ENCODE results near the gene SLC24A3.

The SLC24A3 gene

GRCh38 chr20:19269737-19270340 is 57.4 kb downstream of the SLC24A3 start:
- no peak for DNase-seq (ENCODE audit: extremely low read depth in 1 of 2, low read depth in 1 of 2)

GRCh38 chr20:19271879-19272651 is 59.6 kb downstream of the SLC24A3 start:
- no peak for DNase-seq (ENCODE audit: extremely low read depth in 1 of 2, low read depth in 1 of 2)

GRCh38 chr20:19272976-19273654 is 60.7 kb downstream of the SLC24A3 start:
- no peak for DNase-seq (ENCODE audit: extremely low read depth in 1 of 2, low read depth in 1 of 2)

DNA sequence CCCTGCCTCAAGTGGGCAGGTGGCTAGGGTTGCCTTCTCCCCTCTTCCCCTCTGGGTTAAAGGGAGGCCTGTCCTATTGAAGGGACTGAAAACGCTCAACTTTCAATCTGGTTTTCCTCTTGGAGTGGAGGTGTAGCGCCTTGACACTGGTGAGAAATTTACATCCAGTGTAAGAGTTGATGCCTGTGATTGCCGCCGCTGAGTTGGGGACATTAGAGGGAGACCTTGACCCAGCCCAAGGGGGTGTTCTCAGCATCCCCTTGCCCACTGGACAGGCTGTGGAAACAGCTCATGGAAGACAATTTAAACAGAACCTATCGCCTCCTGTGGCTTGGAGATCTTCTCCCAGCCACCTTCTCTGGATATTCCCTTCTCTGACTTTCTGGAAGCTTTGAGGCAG is 61.6 kb downstream of the SLC24A3 start:
- DNase-seq (ENCODE audit: extremely low read depth in 1 of 2, low read depth in 1 of 2) = no peak

DNA sequence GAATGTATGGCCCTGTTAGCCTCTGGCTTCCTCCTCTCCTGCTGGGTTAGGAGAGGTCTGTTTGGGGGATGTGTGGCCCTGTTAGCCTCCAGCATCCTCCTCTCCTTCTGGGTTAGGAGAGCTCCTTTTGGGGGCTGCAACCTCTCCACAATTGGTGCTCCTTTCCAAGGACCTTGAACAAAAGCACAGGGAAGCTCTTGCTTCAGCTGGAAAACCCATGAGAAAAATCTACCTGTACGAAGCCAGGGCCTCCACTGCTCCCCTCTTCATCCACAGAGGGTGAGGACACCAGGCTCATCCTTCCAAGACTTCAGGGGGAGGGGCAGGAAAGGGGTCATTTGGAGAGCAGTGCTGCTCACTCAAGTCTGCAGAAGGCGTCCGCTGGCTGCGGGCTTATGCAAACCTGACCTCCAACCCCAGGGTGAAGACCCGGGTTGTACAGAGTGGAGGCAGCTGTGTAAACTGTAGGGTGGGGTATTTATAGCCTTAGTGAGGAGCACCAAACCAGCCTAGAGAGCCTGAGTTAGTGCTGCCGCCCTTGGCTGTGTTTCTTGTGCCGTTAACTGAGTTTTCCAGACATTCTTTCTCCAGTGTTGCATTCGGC is 62.1 kb downstream of the SLC24A3 start:
- no peak for DNase-seq (ENCODE audit: extremely low read depth in 1 of 2, low read depth in 1 of 2)

GRCh38 chr20:19275038-19275629 is 62.7 kb downstream of the SLC24A3 start:
- no peak for DNase-seq (ENCODE audit: extremely low read depth in 1 of 2, low read depth in 1 of 2)

GRCh38 chr20:19275630-19276071 is 63.2 kb downstream of the SLC24A3 start:
- no peak for DNase-seq (ENCODE audit: extremely low read depth in 1 of 2, low read depth in 1 of 2)

DNA sequence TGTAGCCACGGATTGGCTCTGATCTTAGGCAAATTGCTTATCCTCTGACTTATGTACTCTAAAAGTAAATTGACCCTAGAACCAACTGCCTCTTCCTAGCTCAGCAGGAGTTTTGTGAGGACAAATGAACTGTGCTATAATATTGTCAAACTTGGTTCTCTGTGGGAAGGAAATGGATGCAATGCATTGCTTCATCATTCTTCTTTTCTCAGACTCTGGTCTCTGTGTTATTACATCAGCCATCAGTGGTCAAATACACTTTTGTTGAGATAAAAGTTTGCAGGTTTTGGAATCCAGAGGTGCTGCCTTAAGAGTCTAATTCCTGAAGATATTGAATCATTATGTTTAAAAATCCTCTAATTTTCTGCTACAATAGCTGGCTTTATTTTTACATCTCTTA is 64.9 kb downstream of the SLC24A3 start:
- DNase-seq (ENCODE audit: extremely low read depth in 1 of 2, low read depth in 1 of 2) = no peak

DNA sequence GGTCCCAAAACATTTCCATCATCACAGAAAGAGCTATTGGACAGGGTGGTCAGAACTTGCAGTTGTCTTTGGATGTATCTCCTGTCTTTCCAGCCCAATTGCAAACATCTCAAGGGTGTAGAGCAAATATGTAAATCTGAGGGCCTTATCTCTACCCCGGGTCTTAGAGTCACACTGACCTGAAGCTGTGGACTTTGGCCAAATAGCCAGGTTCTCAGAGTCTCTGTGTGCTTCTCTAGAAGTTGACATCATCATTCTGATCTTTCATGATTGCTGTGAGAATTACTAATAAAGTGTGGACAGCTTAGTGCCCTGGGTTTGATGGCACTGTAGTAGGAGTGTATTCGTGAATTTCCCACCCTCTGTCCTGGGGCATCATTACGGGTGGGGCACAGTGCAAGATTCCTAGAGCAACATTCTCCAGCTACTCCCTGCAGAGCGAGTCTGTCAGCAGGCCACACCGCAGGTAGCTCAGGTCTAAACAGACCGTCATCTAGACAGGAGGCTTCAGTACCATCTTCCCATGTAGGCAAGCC is 71.1 kb downstream of the SLC24A3 start:
- no peak for DNase-seq (ENCODE audit: extremely low read depth in 1 of 2, low read depth in 1 of 2)

GRCh38 chr20:19284400-19285178 is 72.1 kb downstream of the SLC24A3 start:
- no peak for DNase-seq (ENCODE audit: extremely low read depth in 1 of 2, low read depth in 1 of 2)

- no peak for DNase-seq (ENCODE audit: extremely low read depth in 1 of 2, low read depth in 1 of 2)
Measured at GRCh38 chr20:19285436-19285835, 73.0 kb downstream of the SLC24A3 start.

DNA sequence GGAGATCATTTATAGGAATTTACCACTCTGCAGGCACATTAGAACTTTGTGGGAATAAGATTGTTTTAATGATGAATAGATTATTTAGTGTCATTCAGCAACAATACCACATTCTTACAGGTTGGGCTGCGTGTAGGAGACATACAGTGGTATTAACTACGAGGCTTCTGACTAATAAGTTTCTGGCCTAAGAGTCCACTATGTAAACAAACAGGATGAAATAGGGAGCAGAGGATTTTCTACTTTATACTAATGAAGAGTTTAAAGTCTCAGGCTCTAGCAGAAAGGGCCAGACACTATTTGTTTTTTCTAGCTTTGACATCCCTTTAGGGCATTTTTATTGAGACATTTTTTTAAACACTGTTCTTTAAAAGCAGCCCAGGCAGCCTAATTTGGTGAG is 75.6 kb downstream of the SLC24A3 start:
- DNase-seq (ENCODE audit: extremely low read depth in 1 of 2, low read depth in 1 of 2) = no peak

DNA sequence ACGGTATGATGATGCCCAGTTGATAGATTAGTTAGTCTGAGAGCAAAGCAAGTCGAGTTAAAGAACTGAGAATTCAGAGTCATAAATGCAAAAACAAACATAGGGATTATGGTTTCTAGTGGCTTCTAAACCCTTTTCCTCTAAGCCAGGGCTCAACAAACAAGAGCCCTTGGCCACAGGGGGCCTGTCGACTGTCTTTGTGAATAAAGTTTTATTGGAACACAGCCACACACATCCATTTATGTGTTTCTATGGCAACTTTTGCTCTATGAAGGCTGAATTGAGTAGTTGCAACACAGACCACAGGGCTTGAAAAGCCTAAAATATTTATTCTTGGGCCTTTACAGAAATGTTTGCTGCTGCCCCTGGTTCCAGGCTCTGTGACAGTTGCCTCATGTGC is 76.2 kb downstream of the SLC24A3 start:
- no peak for DNase-seq (ENCODE audit: extremely low read depth in 1 of 2, low read depth in 1 of 2)

DNA sequence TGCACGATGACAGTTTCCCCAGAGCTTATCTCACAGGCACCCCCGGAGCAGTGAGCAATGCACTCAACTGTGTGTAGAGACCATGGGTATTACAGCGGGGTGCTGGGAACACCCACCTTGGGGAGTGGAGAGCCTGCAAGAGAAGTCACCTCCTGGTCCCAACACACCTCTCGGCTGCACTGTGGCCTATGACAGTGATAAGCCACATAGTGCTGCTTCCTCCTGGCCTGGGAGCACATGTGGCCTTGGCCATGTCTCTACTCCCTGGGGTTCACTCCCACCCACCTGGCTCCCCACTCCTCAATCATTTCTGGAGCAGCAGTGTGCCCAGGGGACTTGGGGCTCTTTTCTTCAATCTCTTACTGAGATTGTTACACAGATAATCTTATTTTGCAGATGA is 77.0 kb downstream of the SLC24A3 start:
- no peak for DNase-seq (ENCODE audit: extremely low read depth in 1 of 2, low read depth in 1 of 2)

DNA sequence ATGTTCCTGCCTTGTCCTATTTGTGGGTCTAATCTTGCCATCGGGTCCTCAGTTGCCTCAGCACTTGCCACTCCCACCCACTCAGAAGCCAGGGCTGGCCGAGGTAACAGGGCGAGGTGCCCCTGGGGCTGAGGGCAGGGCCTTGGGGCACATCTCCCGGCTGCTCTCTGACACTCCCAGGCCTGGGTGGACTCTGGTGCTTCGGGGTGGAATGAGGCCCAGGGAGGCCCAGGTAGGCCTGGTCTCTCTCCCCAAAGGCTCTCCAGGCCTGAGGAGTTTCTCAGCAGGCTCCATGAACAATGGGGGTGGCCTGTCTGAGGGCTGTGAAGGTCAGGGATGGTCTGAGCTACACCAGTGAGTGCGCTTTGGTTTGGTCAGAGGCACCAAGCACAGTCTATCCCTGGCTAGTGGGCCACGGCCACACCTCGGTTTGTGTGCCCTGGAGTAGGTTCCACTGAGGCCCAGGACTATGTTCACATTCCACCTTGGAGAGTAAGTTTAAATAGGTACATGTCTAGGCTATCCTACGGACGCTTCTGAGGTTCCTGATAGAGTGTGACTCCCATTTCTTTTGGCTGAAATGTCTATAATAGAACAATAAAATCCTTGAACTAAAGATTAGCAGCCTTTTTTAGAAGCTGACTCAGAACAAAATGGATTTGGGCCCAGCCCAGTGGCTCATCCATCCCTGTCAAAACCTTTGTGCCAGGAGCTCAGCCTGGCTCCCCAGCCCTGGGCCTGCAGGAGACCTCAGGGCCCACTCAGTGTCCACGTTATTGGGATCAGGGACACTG is 78.8 kb downstream of the SLC24A3 start:
- DNase-seq (ENCODE audit: extremely low read depth in 1 of 2, low read depth in 1 of 2) = no peak

DNA sequence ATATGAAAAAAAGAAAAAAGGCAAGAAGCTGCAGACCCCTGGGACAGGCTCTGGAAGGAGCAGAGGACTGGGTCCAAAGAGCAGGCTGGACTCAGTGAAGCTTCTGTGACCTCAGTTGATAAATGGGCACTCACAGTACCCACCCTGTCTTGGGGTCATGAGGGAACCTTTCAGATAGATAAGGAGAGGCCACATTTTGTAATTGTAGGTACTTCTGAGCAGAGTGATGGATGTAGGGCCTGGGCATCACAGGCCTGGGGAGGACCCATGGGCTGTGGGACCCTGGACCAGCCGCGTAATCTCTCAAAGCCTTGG is 79.3 kb downstream of the SLC24A3 start:
- DNase-seq (ENCODE audit: extremely low read depth in 1 of 2, low read depth in 1 of 2) = no peak

GRCh38 chr20:19292254-19292653 is 79.8 kb downstream of the SLC24A3 start:
- DNase-seq (ENCODE audit: extremely low read depth in 1 of 2, low read depth in 1 of 2) = no peak

- DNase-seq (ENCODE audit: extremely low read depth in 1 of 2, low read depth in 1 of 2) = no peak
Measured at GRCh38 chr20:19295076-19295475, 82.6 kb downstream of the SLC24A3 start.

GRCh38 chr20:19298652-19299051 is 86.2 kb downstream of the SLC24A3 start:
- no peak for DNase-seq (ENCODE audit: extremely low read depth in 1 of 2, low read depth in 1 of 2)

DNA sequence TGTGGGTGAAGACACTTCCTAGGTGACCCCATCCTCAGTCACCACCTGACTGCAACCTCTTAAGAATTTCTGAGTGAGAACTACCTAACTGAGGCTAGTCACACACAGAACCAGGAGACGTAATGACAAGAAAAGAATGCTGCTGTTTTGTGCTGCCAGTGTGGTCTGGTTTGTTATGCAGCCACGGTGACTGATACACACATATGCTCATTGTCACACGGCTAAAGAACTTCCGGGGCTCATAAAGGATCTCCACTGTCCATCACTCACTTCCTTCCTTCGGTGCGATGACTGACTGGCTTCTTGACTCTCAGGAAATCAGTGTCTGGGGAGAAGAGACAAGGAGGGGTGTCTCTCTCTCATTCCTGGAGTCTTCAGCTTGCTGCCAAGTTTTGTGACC is 88.0 kb downstream of the SLC24A3 start:
- no peak for DNase-seq (ENCODE audit: extremely low read depth in 1 of 2, low read depth in 1 of 2)
